ENCODE data around the gene SH3D19.

Gene SH3D19

GRCh38 chr4:151195801-151196200 is 129.6 kb downstream of the SH3D19 start:
- DNase-seq (ENCODE audit: low read depth), result peak; percentile 61

GRCh38 chr4:151193414-151193813 is 132.0 kb downstream of the SH3D19 start:
- no peak for DNase-seq (ENCODE audit: low read depth)

- no peak for DNase-seq (ENCODE audit: low read depth)
Measured at GRCh38 chr4:151192556-151193235, 132.7 kb downstream of the SH3D19 start.

GRCh38 chr4:151184523-151185458 is 140.6 kb downstream of the SH3D19 start:
- no peak for DNase-seq (ENCODE audit: low read depth)

DNA sequence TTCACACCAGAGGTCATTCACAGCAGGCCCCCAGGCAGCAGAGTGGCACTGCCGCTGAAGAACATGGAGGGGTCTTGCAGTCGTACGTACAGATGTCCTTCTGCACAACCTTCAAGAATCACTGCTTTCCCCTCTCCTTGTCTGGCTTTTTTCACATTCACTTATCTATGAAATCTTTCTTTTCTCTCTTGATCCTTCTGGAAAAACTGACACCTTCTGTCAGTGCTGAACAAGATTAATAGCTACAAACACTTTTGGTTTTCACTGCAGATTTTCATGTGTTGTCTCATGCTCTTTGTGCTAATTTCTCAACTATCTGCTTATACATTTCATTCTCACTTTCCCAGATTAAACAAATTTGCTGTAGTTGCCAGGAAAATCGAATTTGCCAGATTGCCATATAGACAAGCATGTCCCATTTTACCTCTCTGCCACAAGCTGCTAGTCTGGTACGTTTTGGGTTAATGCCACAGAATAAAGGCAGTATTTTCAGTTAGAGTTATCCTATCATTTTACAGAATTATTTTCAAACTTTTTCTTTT is 142.9 kb downstream of the SH3D19 start:
- no peak for DNase-seq (ENCODE audit: low read depth)

GRCh38 chr4:151176685-151177084 is 148.7 kb downstream of the SH3D19 start:
- no peak for DNase-seq (ENCODE audit: low read depth)

GRCh38 chr4:151175754-151176631 is 149.4 kb downstream of the SH3D19 start:
- no peak for DNase-seq (ENCODE audit: low read depth)

DNA sequence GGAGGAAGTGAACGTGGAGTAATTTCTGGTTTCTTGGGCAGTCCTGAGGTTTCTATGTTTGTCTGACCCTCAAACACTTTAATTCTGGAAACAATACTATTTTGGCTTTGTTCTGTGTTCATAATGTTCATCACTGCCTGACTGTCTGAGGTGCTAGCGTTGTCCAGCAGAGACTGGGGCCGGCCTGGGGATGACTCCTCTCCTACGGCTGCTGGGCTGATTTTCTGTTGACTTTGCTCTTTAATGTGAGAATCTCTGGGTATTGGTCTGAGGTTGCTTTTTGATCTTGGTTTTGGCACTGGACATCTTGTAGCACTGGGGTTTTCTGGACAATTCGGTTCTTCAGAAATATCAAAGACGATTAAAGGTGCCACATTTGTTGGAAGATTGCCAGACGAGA is 150.2 kb downstream of the SH3D19 start:
- no peak for DNase-seq (ENCODE audit: low read depth)

GRCh38 chr4:151174784-151175183 is 150.6 kb downstream of the SH3D19 start:
- no peak for DNase-seq (ENCODE audit: low read depth)

DNA sequence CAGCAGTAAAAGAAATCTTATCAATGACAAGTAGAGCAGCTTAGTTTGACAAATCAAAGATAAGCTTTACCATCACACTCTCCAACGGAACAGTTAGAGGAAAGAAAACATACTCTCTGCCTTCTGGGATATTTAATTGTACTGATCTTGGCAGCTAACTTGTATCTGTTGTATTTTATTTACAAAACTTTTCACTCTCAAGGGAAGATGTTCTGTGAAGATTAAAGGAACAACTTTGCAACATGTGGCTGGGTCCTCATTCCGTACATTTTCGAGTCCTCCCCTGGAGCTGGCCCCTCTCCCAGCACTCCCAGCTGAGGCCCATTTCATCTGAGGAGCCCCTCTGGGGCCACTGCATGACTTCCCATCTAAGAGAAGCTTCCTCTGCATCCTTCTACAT is 151.5 kb downstream of the SH3D19 start:
- DNase-seq (ENCODE audit: low read depth), result no peak

GRCh38 chr4:151169900-151170299 is 155.5 kb downstream of the SH3D19 start:
- no peak for DNase-seq (ENCODE audit: low read depth)

GRCh38 chr4:151169223-151169622 is 156.2 kb downstream of the SH3D19 start:
- no peak for DNase-seq (ENCODE audit: low read depth)

GRCh38 chr4:151167561-151167960 is 157.8 kb downstream of the SH3D19 start:
- DNase-seq (ENCODE audit: low read depth), result no peak

GRCh38 chr4:151166636-151167035 is 158.8 kb downstream of the SH3D19 start:
- DNase-seq (ENCODE audit: low read depth), result no peak

DNA sequence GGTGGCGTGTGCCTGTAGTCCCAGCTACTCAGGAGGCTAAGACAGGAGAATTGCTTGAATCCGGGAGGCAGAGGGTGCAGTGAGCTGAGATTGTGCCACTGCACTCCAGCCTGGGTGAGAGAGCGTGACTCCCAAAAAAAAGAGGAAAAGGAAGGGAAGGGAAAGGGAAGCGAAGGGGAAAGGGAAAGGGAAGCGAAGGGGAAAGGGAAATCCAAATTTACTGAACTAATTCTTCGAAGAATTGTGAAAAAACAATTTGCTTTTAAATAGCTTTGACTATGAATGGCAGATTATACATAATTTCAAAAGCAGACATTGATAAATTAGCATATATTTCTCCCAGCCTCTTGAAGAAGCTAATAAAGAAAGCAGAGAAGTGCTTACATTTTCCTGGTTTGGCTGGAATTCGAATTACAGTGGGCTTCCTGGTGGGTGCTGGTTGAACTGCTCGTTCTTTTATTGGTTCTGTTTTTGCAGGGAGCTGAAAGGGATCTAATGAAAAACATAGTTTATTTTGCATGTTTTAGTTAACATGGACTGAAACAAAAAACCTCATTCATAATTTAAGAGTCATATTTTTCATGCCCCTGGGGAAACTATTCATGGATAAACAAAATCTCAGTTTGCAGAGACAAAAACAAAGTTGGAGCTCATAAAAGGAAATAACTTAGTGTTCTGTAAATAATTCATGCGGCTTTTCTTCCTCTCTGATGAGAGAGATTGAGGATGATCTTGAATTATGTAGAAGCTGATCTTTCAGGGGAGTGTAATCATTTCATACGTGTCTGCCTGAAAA is 160.0 kb downstream of the SH3D19 start:
- DNase-seq (ENCODE audit: low read depth), result no peak

- DNase-seq (ENCODE audit: low read depth), result no peak
Measured at GRCh38 chr4:151163855-151164254, 161.6 kb downstream of the SH3D19 start.

DNA sequence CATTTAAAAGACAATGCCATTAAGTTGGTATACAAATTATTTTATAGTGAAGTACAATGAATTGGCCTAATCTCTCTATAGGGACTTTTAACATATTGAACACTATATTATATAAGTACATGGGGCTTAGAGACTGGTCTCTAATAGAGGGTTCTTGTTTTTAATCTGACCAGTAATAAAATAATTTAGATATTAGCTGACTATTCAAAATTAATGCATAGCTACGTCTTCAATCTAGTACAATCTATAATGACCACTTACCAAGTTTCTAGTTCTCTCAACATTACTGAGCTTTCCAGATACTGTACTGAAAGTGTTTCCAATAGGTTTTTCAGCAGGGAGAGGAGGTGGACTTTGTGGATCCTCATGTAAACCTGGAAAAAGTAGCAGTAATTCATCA is 166.4 kb downstream of the SH3D19 start:
- DNase-seq (ENCODE audit: low read depth), result no peak

GRCh38 chr4:151157543-151157942 is 167.9 kb downstream of the SH3D19 start:
- no peak for DNase-seq (ENCODE audit: low read depth)

DNA sequence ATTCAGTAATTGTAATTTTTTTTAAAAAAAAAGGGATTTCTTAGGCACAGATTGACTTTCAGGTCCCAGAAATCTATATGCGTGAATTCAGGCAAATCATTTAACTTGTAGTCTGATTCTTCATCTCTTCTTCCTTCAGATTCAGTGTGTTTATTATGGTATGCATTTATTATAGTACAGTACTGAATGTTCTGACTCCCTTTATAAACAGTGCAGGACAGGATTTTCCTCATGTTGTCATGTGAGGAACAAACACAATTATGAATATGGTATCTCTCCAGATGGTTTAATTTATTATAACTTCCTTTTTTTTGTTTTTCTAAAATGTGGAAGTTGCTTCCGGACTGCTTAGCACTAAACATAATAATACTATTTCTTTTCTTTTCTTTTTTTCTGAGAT is 171.8 kb downstream of the SH3D19 start:
- DNase-seq (ENCODE audit: low read depth), result no peak

DNA sequence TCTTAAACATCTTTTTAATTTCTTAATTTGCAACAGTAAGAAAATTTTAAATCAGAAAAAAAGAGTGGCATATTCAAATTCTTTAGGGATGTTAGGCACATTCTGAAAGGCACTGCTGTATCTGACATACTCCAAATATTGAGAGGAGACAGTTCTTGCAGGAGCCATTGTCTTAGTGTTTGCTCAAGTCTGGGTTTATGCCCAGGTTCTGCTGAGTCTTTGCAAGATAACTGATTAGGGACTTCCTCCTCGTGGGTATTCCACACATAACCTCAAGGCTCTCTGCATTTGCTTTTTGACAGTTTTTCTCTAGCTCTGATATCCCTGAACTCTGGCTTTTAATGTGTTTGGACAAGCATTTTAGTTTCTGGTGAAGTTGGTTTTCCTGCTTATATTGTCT is 173.4 kb downstream of the SH3D19 start:
- DNase-seq (ENCODE audit: low read depth), result no peak

Data from HS-5 (cell line).